Stimulated activated memory B cell treated with anti-CD40 and anti-IgM and Interleukin-4, amounts not matched to agents 10 μg/mL and 1 μg/mL and 100 μg/mL, for 72 hours (primary cell): Measurements from ENCODE around the gene HELB.
"Not testable (repeated sequence)": the region's sequence is repeated elsewhere in the genome, so short reads cannot be mapped to it uniquely, and the experiment has no call there.

Experiments used
- ATAC-seq: fragments of 150-1000 bp; cut with Tn5 transposase; 2 replicates; pipeline ENCODE4 v1.10.0; 2021
- H3K27ac Mint-ChIP-seq: one replicate; pipeline ENCODE4 v1.8.0; 2022; ENCODE audit warnings: mild to moderate bottlenecking, mixed read lengths
- H3K27me3 Mint-ChIP-seq: one replicate; pipeline ENCODE4 v1.8.0; 2022; ENCODE audit warnings: mixed read lengths
- H3K36me3 Mint-ChIP-seq: one replicate; pipeline ENCODE4 v1.8.0; 2022; ENCODE audit warnings: mixed read lengths
- H3K4me1 Mint-ChIP-seq: one replicate; pipeline ENCODE4 v1.8.0; 2022; ENCODE audit warnings: mixed read lengths
- H3K4me3 Mint-ChIP-seq: one replicate; pipeline ENCODE4 v1.8.0; 2022; ENCODE audit warnings: mild to moderate bottlenecking, moderate library complexity, mixed read lengths
- H3K9me3 Mint-ChIP-seq: one replicate; pipeline ENCODE4 v1.8.0; 2022; ENCODE audit warnings: mixed read lengths

The HELB gene

DNA sequence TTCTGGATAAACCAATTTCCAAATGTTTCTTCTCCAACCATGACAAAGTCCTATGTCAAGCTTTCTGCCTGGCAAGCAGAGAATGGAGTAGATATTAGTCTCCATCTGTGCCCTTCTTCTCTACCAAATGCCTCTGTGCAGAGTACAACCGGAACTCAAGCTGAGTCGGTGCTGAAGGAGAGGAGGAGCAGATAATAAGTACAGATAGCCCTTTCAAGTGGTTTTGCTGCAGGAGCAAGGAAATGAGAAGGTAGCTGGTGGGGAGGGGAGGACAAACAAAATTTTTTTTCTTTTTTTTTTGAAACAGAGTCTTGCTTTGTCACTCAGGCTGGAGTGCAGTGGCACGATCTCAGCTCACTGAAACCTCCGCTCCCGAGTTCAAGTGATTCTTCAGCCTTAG, 14.2 kb upstream of the HELB start:
- Mint-ChIP-seq H3K4me3 (no peak overlapping the region), H3K27me3 (peaks cover 3% of the 10 kb centered on the region), H3K36me3 (no peaks in the 10 kb centered on the region), H3K9me3 (no peaks in the 10 kb centered on the region), H3K4me1 (no peaks in the 10 kb centered on the region), H3K27ac (no peak overlapping the region)
- no peak for ATAC-seq

DNA sequence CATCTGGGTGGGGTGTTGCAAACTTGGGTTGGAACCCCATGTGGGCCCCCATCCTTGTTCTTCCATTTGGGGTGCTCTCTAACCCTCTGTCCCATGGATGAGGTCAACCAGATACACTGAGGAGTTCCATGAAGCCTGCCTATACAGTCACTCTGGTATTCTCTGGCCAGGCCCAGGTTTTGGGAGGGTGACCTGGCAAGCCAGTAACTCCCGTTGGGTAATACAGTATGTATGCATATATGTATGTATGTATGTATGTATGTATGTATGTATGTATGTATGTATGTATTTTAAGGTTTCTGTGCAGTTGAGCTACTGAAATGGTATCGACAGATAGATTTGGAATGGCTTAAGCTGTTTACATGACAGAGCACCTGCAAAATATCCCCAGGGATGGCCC, 12.8 kb upstream of the HELB start:
- Mint-ChIP-seq H3K9me3 (no peaks in the 10 kb centered on the region), H3K36me3 (no peaks in the 10 kb centered on the region), H3K4me3 (no peak overlapping the region), H3K4me1 (no peaks in the 10 kb centered on the region), H3K27me3 (peaks cover 11% of the 10 kb centered on the region), H3K27ac (no peak overlapping the region)
- ATAC-seq, result no peak

DNA sequence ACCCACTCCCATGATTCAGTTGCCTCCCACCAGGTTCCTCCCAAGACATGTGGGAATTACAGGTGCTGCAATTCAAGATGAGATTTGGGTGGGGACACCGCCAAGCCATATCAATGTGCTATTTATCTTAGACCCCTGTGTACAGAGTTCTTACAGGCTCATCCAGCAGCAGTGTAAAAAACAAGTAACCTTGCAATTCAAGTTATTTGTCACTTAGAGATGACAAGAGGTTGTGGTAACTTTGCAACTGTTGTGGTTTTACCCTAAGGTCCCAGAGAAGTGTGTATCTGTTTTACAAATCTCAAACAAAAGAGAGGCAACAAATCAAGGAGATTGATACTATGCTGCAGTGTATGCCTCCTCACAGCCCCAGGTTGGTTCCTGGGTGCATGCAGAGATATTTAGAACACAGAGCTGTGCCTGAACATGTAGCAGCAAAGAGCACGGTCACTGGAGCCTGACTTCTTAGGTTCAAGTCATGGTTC, 11.5 kb upstream of the HELB start:
- H3K4me3 Mint-ChIP-seq, result no peak overlapping the region
- H3K27ac Mint-ChIP-seq, result no peak overlapping the region
- no peaks in the 10 kb centered on the region for H3K9me3 Mint-ChIP-seq
- peaks cover 11% of the 10 kb centered on the region for H3K27me3 Mint-ChIP-seq
- ATAC-seq, result no peak
- H3K36me3 Mint-ChIP-seq, result no peaks in the 10 kb centered on the region
- no peaks in the 10 kb centered on the region for H3K4me1 Mint-ChIP-seq

DNA sequence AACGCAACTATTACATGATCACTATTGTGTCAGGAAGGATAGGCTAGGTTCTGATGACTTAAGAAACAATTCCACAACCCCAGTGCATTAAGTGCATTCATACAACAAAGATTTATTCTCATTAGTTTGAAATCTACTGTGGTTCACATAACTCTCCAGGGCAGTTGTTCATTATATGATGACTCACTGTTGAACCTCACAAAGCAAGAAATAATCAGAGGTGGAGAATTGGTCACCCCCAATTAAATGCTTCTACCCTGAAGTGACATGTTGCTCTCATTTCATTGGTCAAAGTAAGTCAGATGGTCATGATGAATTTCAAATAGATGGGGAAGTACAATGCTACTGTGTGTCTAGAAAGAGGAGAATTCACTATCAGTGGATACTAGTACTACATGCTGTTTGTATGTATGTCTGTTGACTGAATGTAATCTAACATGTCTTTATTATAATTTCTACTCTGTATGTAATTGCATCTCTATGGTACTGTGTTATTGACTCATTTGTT, 6.1 kb upstream of the HELB start:
- H3K36me3 Mint-ChIP-seq, result no peaks in the 10 kb centered on the region
- no peaks in the 10 kb centered on the region for H3K9me3 Mint-ChIP-seq
- no peaks in the 10 kb centered on the region for H3K4me1 Mint-ChIP-seq
- H3K27me3 Mint-ChIP-seq, result peaks cover 11% of the 10 kb centered on the region
- ATAC-seq, result no peak
- no peak overlapping the region for H3K27ac Mint-ChIP-seq
- H3K4me3 Mint-ChIP-seq, result no peak overlapping the region

DNA sequence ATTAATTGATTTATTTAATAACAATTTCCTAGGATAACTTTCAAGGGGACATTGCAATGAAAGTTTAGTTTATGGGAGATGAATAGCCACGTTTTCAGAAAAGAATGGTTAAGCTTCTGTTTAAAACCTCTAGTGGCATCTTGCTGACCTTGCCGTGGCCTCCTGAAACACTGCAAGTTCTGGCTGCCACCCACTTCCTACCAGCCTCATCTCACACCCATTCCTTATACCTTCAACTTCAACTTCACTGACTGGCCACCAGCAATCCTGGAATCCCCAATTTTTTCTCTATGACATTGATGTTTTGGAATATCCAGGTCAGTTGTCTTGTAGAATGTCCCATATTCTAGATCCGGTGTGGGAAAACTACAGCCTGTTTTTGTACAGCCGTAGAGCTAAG, 5.2 kb upstream of the HELB start:
- peaks cover 11% of the 10 kb centered on the region for H3K27me3 Mint-ChIP-seq
- ATAC-seq, result no peak
- no peak overlapping the region for H3K27ac Mint-ChIP-seq
- H3K36me3 Mint-ChIP-seq, result no peaks in the 10 kb centered on the region
- H3K4me1 Mint-ChIP-seq, result peaks cover 5% of the 10 kb centered on the region
- H3K9me3 Mint-ChIP-seq, result no peaks in the 10 kb centered on the region
- H3K4me3 Mint-ChIP-seq, result no peak overlapping the region

DNA sequence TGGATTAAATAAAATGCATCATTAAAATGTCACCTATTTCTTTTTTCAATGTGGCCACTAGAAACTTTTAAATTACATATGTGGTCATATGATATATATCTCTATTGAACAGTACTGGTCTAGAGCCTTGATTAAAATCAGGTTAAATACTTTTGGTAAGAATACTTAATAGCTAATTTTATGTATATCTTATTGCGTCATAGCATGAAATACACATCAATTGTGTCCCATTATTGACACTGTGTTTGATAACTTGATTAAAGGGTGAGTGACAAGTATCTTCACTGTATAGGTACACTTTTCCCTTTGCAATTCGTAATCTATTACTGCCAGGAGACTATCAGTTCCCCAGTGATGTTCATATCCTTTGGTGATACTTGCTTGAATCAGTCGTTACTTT, 4.4 kb upstream of the HELB start:
- Mint-ChIP-seq H3K4me3 (no peak overlapping the region), H3K36me3 (no peaks in the 10 kb centered on the region), H3K27me3 (peaks cover 10% of the 10 kb centered on the region), H3K9me3 (no peaks in the 10 kb centered on the region), H3K4me1 (peaks cover 10% of the 10 kb centered on the region), H3K27ac (no peak overlapping the region)
- no peak for ATAC-seq

DNA sequence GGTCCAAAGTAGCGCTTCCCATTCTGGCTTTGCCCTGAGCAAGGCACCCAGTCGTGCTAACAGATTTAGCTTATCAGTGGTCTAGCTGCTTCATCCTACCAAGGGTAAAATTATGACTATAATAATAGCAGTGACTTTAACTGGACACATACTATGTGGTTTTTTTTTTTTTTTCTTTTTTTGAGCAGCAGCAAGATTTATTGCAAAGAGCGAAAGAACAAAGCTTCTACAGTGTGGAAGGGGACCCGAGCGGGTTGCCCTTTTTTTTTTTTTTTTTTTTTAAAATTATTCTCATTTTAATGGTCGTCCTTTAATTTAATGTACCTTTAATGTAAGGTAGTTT, 505 bp downstream of the HELB start:
- peaks cover 30% of the 10 kb centered on the region for H3K4me1 Mint-ChIP-seq
- H3K4me3 Mint-ChIP-seq, result peak overlapping the region; percentile 100
- H3K27me3 Mint-ChIP-seq, result no peaks in the 10 kb centered on the region
- no peak for ATAC-seq
- H3K27ac Mint-ChIP-seq, result peak overlapping the region; percentile 96
- H3K36me3 Mint-ChIP-seq, result peaks cover 23% of the 10 kb centered on the region
- H3K9me3 Mint-ChIP-seq, result no peaks in the 10 kb centered on the region

DNA sequence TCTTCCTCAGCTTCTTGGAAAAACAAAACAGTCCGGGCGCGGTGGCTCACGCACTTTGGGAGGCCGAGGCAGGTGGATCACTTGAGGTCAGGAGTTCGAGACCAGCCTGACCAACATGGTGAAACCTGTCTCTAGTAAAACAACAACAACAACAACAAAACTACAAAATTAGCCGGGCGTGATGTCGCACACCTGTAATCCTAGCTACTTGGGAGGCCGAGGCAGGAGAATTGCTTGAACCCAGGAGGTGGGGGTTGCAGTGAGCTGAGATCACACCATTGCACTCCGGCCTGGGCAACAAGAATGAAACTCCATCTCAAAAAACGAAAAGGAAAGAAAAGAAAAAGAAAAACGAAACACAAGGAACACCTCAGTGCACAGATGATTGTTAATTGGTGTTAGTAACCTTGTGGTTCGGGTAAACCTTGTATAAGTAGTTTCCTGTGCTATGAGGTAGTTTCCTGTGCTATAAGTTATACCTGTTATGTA, 1.1 kb downstream of the HELB start:
- peak overlapping the region; percentile 100 for H3K4me3 Mint-ChIP-seq
- peak overlapping the region; percentile 96 for H3K27ac Mint-ChIP-seq
- not testable (repeated sequence) for H3K27me3 Mint-ChIP-seq, H3K9me3 Mint-ChIP-seq, ATAC-seq
- H3K36me3 Mint-ChIP-seq, result peaks cover 28% of the 10 kb centered on the region
- peaks cover 30% of the 10 kb centered on the region for H3K4me1 Mint-ChIP-seq

DNA sequence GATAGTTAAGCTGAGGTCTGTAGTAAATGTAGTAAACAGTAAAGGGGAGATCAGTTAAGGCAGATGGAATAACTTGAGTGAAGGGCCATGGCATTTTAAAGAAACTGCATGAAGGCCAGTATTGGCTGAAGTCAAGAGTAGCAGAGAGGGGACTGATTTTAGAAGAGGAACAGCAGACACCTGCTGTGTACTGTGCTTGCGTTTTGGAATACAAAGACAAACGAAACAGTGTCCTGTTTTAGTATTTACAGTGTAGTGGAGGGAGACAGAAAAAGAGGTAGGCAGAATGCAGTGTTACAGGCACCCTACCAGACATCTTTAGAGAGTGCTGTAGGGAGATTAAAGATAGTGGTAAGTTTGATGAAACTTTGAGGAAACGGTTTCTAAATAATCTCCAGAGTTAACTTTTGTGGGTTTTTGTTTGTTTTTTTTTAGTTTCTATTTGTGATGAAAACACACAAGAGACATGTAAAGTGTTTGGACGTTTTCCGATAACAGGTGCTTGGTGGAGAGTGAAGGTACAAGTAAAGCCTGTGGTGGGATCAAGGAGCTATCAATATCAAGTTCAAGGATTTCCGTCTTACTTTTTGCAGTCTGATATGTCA, 2.1 kb downstream of the HELB start:
- Mint-ChIP-seq H3K27ac (peak overlapping the region; percentile 20), H3K4me1 (peaks cover 30% of the 10 kb centered on the region), H3K36me3 (peaks cover 34% of the 10 kb centered on the region), H3K27me3 (no peaks in the 10 kb centered on the region), H3K9me3 (no peaks in the 10 kb centered on the region), H3K4me3 (peak overlapping the region; percentile 2)
- no peak for ATAC-seq

DNA sequence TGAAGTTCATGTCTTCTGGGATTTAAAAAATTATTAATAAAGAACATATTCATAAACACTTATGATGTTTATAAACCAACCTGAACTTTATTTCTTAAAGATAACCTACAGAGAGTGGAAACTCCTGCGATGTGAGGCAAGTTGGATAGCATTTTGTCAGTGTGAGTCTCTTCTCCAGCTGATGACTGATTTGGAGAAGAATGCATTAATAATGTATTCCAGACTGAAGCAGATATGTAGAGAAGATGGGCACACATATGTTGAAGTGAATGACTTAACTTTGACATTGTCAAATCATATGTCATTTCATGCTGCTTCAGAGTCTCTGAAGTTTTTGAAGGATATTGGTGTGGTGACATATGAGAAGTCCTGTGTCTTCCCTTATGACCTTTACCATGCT, 7.3 kb downstream of the HELB start:
- H3K27me3 Mint-ChIP-seq, result no peaks in the 10 kb centered on the region
- no peak overlapping the region for H3K27ac Mint-ChIP-seq
- peaks cover 68% of the 10 kb centered on the region for H3K36me3 Mint-ChIP-seq
- H3K4me3 Mint-ChIP-seq, result no peak overlapping the region
- H3K4me1 Mint-ChIP-seq, result peaks cover 38% of the 10 kb centered on the region
- no peak for ATAC-seq
- H3K9me3 Mint-ChIP-seq, result no peaks in the 10 kb centered on the region

DNA sequence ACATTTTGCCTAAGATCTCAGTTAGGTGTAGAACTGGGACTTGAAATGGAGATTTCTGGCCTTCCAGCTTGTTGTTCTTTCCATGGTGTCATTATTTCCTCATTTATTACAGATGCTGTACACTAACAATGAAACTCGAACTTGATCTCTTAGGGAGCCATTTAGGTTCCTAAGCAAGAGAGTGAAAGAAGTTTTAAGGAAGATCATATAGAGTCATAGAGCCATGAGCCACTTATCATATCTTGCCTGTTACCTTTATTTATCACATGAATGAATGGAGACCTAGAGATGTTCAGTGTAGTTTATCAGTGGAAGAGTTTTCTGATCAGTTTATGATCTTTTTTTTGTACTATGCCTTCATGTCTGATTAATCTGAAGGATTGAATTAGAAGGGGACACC, 9.9 kb downstream of the HELB start:
- Mint-ChIP-seq H3K27ac (no peak overlapping the region), H3K27me3 (no peaks in the 10 kb centered on the region), H3K9me3 (no peaks in the 10 kb centered on the region), H3K4me3 (no peak overlapping the region), H3K4me1 (peaks cover 35% of the 10 kb centered on the region), H3K36me3 (peaks cover 56% of the 10 kb centered on the region)
- no peak for ATAC-seq

DNA sequence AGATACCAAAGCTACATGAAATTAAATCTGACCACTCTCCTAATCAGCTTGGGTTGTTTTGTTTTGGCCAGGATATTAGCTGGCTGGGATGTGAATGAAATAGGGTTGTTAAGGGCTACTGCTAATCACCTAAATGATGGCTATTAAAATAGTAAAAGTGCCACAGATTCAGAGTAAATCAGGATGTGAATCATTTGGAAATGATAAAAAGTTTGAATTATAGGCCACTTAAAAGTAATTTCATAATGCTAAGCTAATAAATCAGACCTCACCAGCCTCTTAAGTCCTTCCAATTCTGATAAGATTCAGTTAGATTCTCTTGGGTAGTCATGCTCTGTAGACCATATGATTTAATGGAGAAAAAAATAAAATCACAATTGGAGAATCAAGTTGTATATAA, 12.0 kb downstream of the HELB start:
- no peak overlapping the region for H3K27ac Mint-ChIP-seq
- H3K36me3 Mint-ChIP-seq, result peaks cover 48% of the 10 kb centered on the region

DNA sequence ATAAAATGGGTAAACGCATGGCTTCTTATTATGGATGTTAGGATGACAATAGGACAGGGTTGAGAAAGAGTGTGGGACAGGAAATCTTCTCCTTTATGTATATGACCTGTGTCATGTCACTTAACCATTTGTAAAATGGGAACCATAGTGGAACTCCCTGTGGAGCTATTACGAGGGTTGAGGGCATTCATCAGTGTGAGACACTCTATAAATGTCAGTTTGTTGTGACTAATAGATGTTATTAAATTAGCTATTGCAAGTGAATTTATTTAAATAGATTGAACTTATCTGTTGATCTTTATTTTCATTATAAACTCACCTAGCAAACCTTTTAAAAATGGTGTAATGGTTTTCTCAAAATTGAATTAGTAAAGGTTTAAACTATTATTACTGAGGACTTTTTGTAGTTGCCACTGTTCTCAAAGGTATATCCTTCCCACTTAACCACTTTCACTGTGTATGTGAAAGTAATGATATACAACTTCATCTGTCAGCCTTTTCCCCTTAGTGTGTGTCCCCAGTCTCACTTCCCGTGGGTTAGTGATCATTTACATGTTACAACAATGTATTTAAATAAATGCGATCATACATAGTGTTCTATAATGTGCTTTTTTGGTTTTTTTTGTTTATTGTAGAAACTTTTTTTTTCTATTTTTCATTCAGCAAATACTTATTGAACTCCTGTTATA, 17.1 kb downstream of the HELB start:
- Mint-ChIP-seq H3K36me3 (peaks cover 40% of the 10 kb centered on the region), H3K4me3 (no peak overlapping the region), H3K27ac (no peak overlapping the region), H3K27me3 (no peaks in the 10 kb centered on the region), H3K4me1 (peaks cover 12% of the 10 kb centered on the region), H3K9me3 (no peaks in the 10 kb centered on the region)
- ATAC-seq, result no peak

More for the DNA sequence above, 12.0 kb downstream of the HELB start:
- Mint-ChIP-seq H3K9me3 (no peaks in the 10 kb centered on the region), H3K4me3 (no peak overlapping the region), H3K4me1 (peaks cover 41% of the 10 kb centered on the region), H3K27me3 (no peaks in the 10 kb centered on the region)
- no peak for ATAC-seq

DNA sequence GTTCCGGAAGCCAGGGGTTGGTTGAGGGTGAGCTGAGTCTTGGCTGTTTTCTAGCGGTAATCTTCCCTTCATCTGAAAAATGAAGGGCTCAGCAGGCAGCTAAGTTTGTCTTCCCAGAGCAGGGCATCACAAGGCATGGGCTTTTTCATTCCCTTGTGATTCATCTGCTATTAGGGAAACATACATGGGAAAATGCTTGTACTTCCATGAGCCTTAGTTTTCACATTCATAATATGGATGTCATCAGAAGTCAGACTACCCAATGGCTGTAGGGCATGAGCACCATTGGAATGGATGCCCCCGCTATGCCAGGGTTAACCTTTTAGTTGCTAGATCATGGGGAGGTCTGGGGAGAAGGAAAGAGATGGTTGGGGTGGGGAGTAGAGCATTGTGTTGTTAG, 18.7 kb downstream of the HELB start:
- Mint-ChIP-seq H3K36me3 (peaks cover 53% of the 10 kb centered on the region), H3K27me3 (no peaks in the 10 kb centered on the region), H3K9me3 (no peaks in the 10 kb centered on the region), H3K4me1 (peaks cover 12% of the 10 kb centered on the region), H3K4me3 (no peak overlapping the region), H3K27ac (no peak overlapping the region)
- no peak for ATAC-seq

DNA sequence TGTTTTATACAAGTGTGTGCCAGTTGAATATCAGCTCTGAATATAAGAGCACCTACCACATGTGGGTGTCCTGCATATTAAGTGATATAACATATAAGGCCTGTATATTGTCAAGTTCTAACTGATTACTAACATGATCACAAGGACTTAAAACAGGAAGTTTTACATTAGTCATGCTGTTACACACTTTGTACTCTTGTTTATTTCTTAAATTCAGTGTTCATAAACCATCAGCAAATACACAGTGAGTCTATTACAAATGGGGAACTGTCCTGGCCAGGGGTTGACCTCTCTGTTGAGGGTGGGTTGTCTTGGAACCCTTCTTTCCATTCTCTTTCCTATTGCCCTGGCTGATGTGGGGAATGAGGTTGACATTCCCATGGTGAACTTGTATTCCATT, 19.1 kb downstream of the HELB start:
- Mint-ChIP-seq H3K36me3 (peaks cover 57% of the 10 kb centered on the region), H3K27me3 (no peaks in the 10 kb centered on the region), H3K4me1 (peaks cover 12% of the 10 kb centered on the region), H3K27ac (no peak overlapping the region), H3K9me3 (no peaks in the 10 kb centered on the region), H3K4me3 (no peak overlapping the region)
- ATAC-seq, result no peak

DNA sequence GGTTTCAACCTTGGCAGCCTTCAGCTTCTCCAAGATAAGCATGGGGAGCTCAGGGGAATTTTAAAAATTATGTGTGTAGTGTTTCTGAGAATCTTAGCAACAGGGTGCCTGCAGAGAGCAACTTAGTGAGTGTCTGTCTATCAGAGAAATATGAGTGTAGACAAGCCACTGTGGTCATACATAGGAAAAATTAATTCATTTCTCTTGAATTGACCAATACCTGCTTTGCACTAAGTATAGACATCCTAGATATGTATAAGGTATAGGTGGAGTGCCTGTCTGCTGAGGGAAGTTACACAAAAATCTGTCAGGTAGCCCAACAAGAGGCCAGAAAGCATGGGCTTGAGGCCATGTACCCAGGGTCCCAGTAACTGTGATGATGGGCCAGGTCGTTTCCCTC, 20.7 kb downstream of the HELB start:
- H3K9me3 Mint-ChIP-seq, result no peaks in the 10 kb centered on the region
- H3K36me3 Mint-ChIP-seq, result peaks cover 63% of the 10 kb centered on the region
- no peaks in the 10 kb centered on the region for H3K27me3 Mint-ChIP-seq
- H3K4me1 Mint-ChIP-seq, result peaks cover 7% of the 10 kb centered on the region
- H3K27ac Mint-ChIP-seq, result no peak overlapping the region
- no peak overlapping the region for H3K4me3 Mint-ChIP-seq
- ATAC-seq, result no peak
